Trophoblast cell (in vitro differentiated cells and primary cell): ENCODE results near the gene PRICKLE1.

Source experiments
- DNase-seq, 2 donors: peaks; one replicate each; pipeline ENCODE4 v3.0.0-alpha.2; 2016
- H2AFZ ChIP-seq: 2 replicates; pipeline ENCODE4 v1.6.1; 2013; ENCODE audit warnings: low read length, moderate library complexity, mild to moderate bottlenecking; ENCODE audit not compliant: insufficient read depth, poor library complexity
- H2AK5ac ChIP-seq: 2 replicates; pipeline ENCODE4 v1.6.1; 2013; ENCODE audit warnings: mild to moderate bottlenecking, low read length
- H2BK120ac ChIP-seq: 2 replicates; pipeline ENCODE4 v1.6.1; 2013; ENCODE audit warnings: low read length, mild to moderate bottlenecking, moderate library complexity; ENCODE audit not compliant: insufficient read depth, poor library complexity
- H2BK12ac ChIP-seq: 2 replicates; pipeline ENCODE4 v1.6.1; 2013; ENCODE audit warnings: mild to moderate bottlenecking, low read length, moderate library complexity
- H2BK5ac ChIP-seq: 2 replicates; pipeline ENCODE4 v1.6.1; 2013; ENCODE audit warnings: low read length, low read depth, moderate library complexity, mild to moderate bottlenecking; ENCODE audit not compliant: poor library complexity
- H3K14ac ChIP-seq: 2 replicates; pipeline ENCODE4 v1.6.1; 2013; ENCODE audit warnings: mild to moderate bottlenecking, low read length
- H3K18ac ChIP-seq: 2 replicates; pipeline ENCODE4 v1.6.1; 2013; ENCODE audit warnings: mild to moderate bottlenecking, low read length
- H3K23ac ChIP-seq: 2 replicates; pipeline ENCODE4 v1.6.1; 2013; ENCODE audit warnings: low read length
- H3K27ac ChIP-seq: 2 replicates; pipeline ENCODE4 v1.5.1; 2013; ENCODE audit warnings: low read depth, mild to moderate bottlenecking, inconsistent platforms, low read length, moderate library complexity
- H3K27me3 ChIP-seq: 2 replicates; pipeline ENCODE4 v1.6.1; 2013; ENCODE audit warnings: inconsistent platforms, mild to moderate bottlenecking, low read length, moderate library complexity; ENCODE audit not compliant: insufficient read depth
- H3K36me3 ChIP-seq, 2 experiments: 1 replicate in 1 of 2; 2 replicates in 1 of 2; pipeline ENCODE4 v1.6.1; 2013; ENCODE audit warnings: low read length in 2 of 2, mild to moderate bottlenecking in 2 of 2, moderate library complexity in 1 of 2; ENCODE audit not compliant: insufficient read depth in 2 of 2, control insufficient read depth in 1 of 2
- H3K4ac ChIP-seq: 2 replicates; pipeline ENCODE4 v1.6.1; 2013; ENCODE audit warnings: low read depth, mild to moderate bottlenecking, low read length, moderate library complexity
- H3K4me1 ChIP-seq, 2 experiments: 1 replicate in 1 of 2; 2 replicates in 1 of 2; pipeline ENCODE4 v1.6.1; 2013; ENCODE audit warnings: low read length in 2 of 2, mild to moderate bottlenecking in 2 of 2, moderate library complexity in 1 of 2; ENCODE audit not compliant: insufficient read depth in 2 of 2, control insufficient read depth in 1 of 2
- H3K4me2 ChIP-seq: 2 replicates; pipeline ENCODE4 v1.6.1; 2013; ENCODE audit warnings: inconsistent platforms, mild to moderate bottlenecking, low read length, moderate library complexity
- H3K4me3 ChIP-seq: 2 replicates; pipeline ENCODE4 v1.5.1; 2013; ENCODE audit warnings: mild to moderate bottlenecking, low read depth, low read length, inconsistent platforms
- H3K79me1 ChIP-seq: one replicate; pipeline ENCODE4 v1.6.1; 2013; ENCODE audit warnings: low read length
- H3K79me2 ChIP-seq: 2 replicates; pipeline ENCODE4 v1.6.1; 2013; ENCODE audit warnings: low read length, mild to moderate bottlenecking; ENCODE audit not compliant: control insufficient read depth, insufficient read depth, poor library complexity
- H3K9ac ChIP-seq: 2 replicates; pipeline ENCODE4 v1.6.1; 2013; ENCODE audit warnings: mild to moderate bottlenecking, low read length
- H3K9me3 ChIP-seq: 2 replicates; pipeline ENCODE4 v1.6.1; 2013; ENCODE audit warnings: low read depth, mild to moderate bottlenecking, control low read depth, inconsistent platforms, low read length; ENCODE audit not compliant: insufficient read depth
- H4K12ac ChIP-seq: 2 replicates; pipeline ENCODE4 v1.6.1; 2013; ENCODE audit warnings: low read depth, mild to moderate bottlenecking, low read length, moderate library complexity
- H4K8ac ChIP-seq: 2 replicates; pipeline ENCODE4 v1.6.1; 2013; ENCODE audit warnings: low read depth, mild to moderate bottlenecking, low read length, moderate library complexity
- H4K91ac ChIP-seq: one replicate; pipeline ENCODE4 v1.6.1; 2013; ENCODE audit warnings: low read depth, mild to moderate bottlenecking, low read length, moderate library complexity
- WGBS: extraction: QIAGEN DNeasy Blood & Tissue Kit; methylation state at CpG from one replicate; pipeline ENCODE4 v1.1.7; 2013; ENCODE audit warnings: missing lambda C conversion rate; ENCODE audit not compliant: insufficient read length, insufficient coverage; ENCODE audit errors: extremely low coverage; 5-methylcytosine and 5-hydroxymethylcytosine counted together

PRICKLE1 gene

DNA sequence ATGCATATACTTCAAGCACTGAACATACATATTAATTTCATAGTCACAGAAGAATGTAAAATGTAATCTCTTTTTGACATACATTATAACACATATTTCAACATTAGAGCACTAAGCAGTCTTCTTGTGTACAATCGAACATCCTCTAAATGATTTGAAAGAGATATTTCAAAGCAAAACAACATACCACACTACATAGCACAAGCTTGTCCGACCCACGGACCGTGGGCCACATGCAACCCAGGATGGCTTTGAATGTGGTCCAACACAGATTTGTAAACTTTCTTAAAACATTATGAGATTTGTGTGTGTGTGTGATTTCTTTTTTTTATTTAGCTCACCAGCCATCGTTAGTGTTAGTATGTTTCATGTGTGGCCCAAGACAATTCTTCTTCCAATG, 7.0 kb downstream of the PRICKLE1 start:
- H4K91ac ChIP-seq = no peak overlapping the region
- H3K4ac ChIP-seq = no peak overlapping the region
- no peak overlapping the region for H3K14ac ChIP-seq
- no peak overlapping the region for H3K27ac ChIP-seq
- no peak overlapping the region for H2BK5ac ChIP-seq
- H3K9ac ChIP-seq = no peak overlapping the region
- H2AK5ac ChIP-seq = no peak overlapping the region
- no peaks in the 10 kb centered on the region for H3K79me1 ChIP-seq
- no peak for DNase-seq
- no peaks in the 10 kb centered on the region for H3K4me1 ChIP-seq
- no peak overlapping the region for H2BK120ac ChIP-seq
- no peak overlapping the region for H3K23ac ChIP-seq
- H2AFZ ChIP-seq = no peak overlapping the region
- no peak overlapping the region for H4K12ac ChIP-seq
- H3K18ac ChIP-seq = no peak overlapping the region
- H3K4me2 ChIP-seq = no peak overlapping the region
- H4K8ac ChIP-seq = no peak overlapping the region
- no peaks in the 10 kb centered on the region for H3K79me2 ChIP-seq
- no CpG with 5 or more reads among the region's 5 CpGs for WGBS
- H3K36me3 ChIP-seq = no peaks in the 10 kb centered on the region
- no peak overlapping the region for H2BK12ac ChIP-seq
- H3K27me3 ChIP-seq = no peaks in the 10 kb centered on the region
- no peaks in the 10 kb centered on the region for H3K9me3 ChIP-seq
- H3K4me3 ChIP-seq = no peak overlapping the region

DNA sequence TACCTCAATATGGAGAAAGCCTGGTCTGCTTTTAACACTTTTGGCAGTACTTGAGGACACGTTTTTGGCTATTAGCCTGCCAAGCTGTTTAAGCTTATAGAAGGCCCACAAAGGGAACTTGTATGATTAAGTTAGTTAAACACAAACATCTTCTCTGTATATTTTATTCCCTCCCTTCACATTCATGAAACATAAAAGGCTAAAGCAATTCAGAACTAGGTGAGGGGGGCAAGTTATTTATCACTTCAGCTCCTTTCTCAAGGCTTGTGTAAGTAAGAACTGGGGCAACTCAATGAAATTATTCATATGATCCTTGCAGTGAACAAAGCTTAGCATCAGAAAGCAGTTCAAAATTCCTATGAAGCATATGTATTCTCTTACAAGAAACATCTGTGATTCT, 7.5 kb downstream of the PRICKLE1 start:
- Histone ChIP-seq H3K27ac (no peak overlapping the region), H4K91ac (no peak overlapping the region), H3K79me1 (no peaks in the 10 kb centered on the region), H3K27me3 (no peaks in the 10 kb centered on the region), H2AK5ac (no peak overlapping the region), H3K4me1 (no peaks in the 10 kb centered on the region), H2BK12ac (no peak overlapping the region), H3K36me3 (no peaks in the 10 kb centered on the region), H3K4me3 (no peak overlapping the region), H3K4ac (no peak overlapping the region), H4K8ac (no peak overlapping the region), H3K23ac (no peak overlapping the region), H3K18ac (no peak overlapping the region), H2AFZ (no peak overlapping the region), H3K9ac (no peak overlapping the region), H3K4me2 (no peak overlapping the region), H3K79me2 (no peaks in the 10 kb centered on the region), H3K9me3 (no peaks in the 10 kb centered on the region), H2BK120ac (no peak overlapping the region), H4K12ac (no peak overlapping the region), H2BK5ac (no peak overlapping the region), H3K14ac (no peak overlapping the region)
- WGBS = no CpG with 5 or more reads among the region's 1 CpG
- DNase-seq = no peak

DNA sequence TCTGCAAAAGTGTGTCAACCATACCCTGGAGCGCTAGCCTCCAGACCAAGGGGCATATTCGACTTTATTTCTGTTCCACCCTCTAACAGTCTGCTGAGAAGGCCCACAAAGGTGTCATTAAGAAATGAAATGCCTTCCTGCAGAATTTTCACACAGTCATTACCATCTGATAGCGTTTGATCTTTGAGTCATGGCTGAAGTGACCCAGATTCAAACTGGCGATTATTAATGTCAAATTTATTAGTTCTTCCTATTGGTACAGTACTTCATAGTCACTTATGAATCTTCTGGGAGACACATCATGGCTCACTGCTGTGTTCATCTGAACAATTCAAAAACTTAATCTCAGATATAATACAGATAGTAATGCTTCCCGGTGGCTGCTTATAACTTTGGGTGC, 13.2 kb downstream of the PRICKLE1 start:
- H4K91ac ChIP-seq = no peak overlapping the region
- H2AFZ ChIP-seq = no peak overlapping the region
- no peak overlapping the region for H3K14ac ChIP-seq
- no peak overlapping the region for H2BK120ac ChIP-seq
- no peak overlapping the region for H3K4ac ChIP-seq
- H3K18ac ChIP-seq = no peak overlapping the region
- H3K4me1 ChIP-seq = no peaks in the 10 kb centered on the region
- no peak overlapping the region for H3K27ac ChIP-seq
- H4K8ac ChIP-seq = no peak overlapping the region
- no peak overlapping the region for H2BK12ac ChIP-seq
- peaks cover 0 to under 1% of the 10 kb centered on the region in 2 experiments for H3K36me3 ChIP-seq
- H3K79me2 ChIP-seq = no peaks in the 10 kb centered on the region
- H3K9me3 ChIP-seq = no peaks in the 10 kb centered on the region
- H2AK5ac ChIP-seq = no peak overlapping the region
- H2BK5ac ChIP-seq = no peak overlapping the region
- H3K79me1 ChIP-seq = no peaks in the 10 kb centered on the region
- WGBS = no CpG with 5 or more reads among the region's 5 CpGs
- no peak for DNase-seq
- no peak overlapping the region for H4K12ac ChIP-seq
- H3K27me3 ChIP-seq = no peaks in the 10 kb centered on the region
- no peak overlapping the region for H3K4me3 ChIP-seq
- H3K23ac ChIP-seq = no peak overlapping the region
- no peak overlapping the region for H3K9ac ChIP-seq
- H3K4me2 ChIP-seq = no peak overlapping the region

DNA sequence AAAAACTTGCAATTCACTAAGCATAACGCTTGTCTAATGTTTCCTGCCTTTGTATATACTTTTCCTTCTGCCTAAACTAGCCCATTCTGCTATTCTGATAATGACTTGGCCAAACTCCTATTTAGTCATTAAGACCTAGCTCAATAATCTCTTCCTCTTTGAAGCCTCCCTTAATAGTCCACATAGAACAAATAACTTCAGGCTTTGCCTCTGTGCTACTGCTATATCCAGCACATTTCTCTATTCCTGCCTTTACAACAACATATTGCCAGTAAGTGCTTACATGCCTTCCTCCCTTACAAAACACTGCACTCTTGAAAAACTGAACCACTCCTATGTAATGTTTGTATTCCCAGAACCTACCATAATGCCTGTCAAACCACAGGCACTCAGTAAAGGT, 13.8 kb downstream of the PRICKLE1 start:
- H4K8ac ChIP-seq = no peak overlapping the region
- H4K91ac ChIP-seq = no peak overlapping the region
- no peak overlapping the region for H3K23ac ChIP-seq
- no peak overlapping the region for H3K18ac ChIP-seq
- no peak overlapping the region for H3K9ac ChIP-seq
- no peak overlapping the region for H3K4ac ChIP-seq
- WGBS = no CpG with 5 or more reads among the region's 1 CpG
- H2BK12ac ChIP-seq = no peak overlapping the region
- DNase-seq = no peak
- no peak overlapping the region for H3K4me2 ChIP-seq
- H2BK5ac ChIP-seq = no peak overlapping the region
- no peaks in the 10 kb centered on the region for H3K27me3 ChIP-seq
- H2BK120ac ChIP-seq = no peak overlapping the region
- H3K14ac ChIP-seq = no peak overlapping the region
- no peak overlapping the region for H3K27ac ChIP-seq
- H3K36me3 ChIP-seq = peaks cover 0 to 2% of the 10 kb centered on the region in 2 experiments
- no peaks in the 10 kb centered on the region for H3K79me2 ChIP-seq
- no peak overlapping the region for H2AFZ ChIP-seq
- no peak overlapping the region for H2AK5ac ChIP-seq
- no peaks in the 10 kb centered on the region for H3K79me1 ChIP-seq
- H3K4me1 ChIP-seq = no peaks in the 10 kb centered on the region
- no peaks in the 10 kb centered on the region for H3K9me3 ChIP-seq
- H4K12ac ChIP-seq = no peak overlapping the region
- no peak overlapping the region for H3K4me3 ChIP-seq
